Gastroesophageal sphincter (tissue), 4 donors: ENCODE results near the gene VGF. TPM values are rescaled to one million over a fixed set of nuclear protein-coding genes. Genes with fewer than 3 reads are reported as not detected.
A peak's percentile ranks its signal among the peaks of the same experiment; 100 is the strongest.
"Not testable (repeated sequence)": the region's sequence is repeated elsewhere in the genome, so short reads cannot be mapped to it uniquely, and the experiment has no call there.

Experiments used
- ATAC-seq: fragments of 150-250 bp; one replicate; pipeline ENCODE4 v1.9.1; 2016; ENCODE audit warnings: mild to moderate bottlenecking, moderate library complexity
- H3K27ac ChIP-seq, 4 donors: fragments of 200-600 bp; sonication (generic) in 3 of 4; 1 replicate in 3 of 4; 2 replicates in 1 of 4; pipeline ENCODE4 v1.5.1; 2016 to 2019
- H3K27me3 ChIP-seq: fragments of 200-600 bp; sonication (generic); one replicate; pipeline ENCODE4 v1.5.1; 2019
- H3K36me3 ChIP-seq, 2 donors: fragments of 200-600 bp; sonication (generic); one replicate each; pipeline ENCODE4 v1.5.1; 2019; ENCODE audit warnings: control low read depth in 1 of 2
- H3K4me1 ChIP-seq, 3 donors: fragments of 200-600 bp; sonication (generic); 1 replicate in 2 of 3; 2 replicates in 1 of 3; pipeline ENCODE4 v1.5.1; 2016 to 2019; ENCODE audit warnings: control low read depth in 2 of 3
- H3K4me3 ChIP-seq, 2 donors: fragments of 200-600 bp; sonication (generic); one replicate each; pipeline ENCODE4 v1.5.1; 2019; ENCODE audit warnings: mild to moderate bottlenecking in 1 of 2, moderate library complexity in 1 of 2
- H3K9me3 ChIP-seq, 3 donors: fragments of 200-600 bp; sonication (generic); one replicate each; pipeline ENCODE4 v1.5.1; 2017 to 2019; ENCODE audit warnings: control low read depth in 2 of 3
- EP300 ChIP-seq: sonication (generic); formaldehyde crosslinking; IDR thresholded peaks from one replicate; pipeline ENCODE4 v1.6.1; 2017; ENCODE audit warnings: antibody characterized with exemption, mild to moderate bottlenecking
- POLR2A ChIP-seq, 2 donors: fragments of 450-650 bp; IDR thresholded peaks; one replicate each; pipeline ENCODE4 v1.6.1; 2017; ENCODE audit warnings: antibody characterized with exemption in 2 of 2, mild to moderate bottlenecking in 2 of 2, moderate library complexity in 1 of 2
- POLR2AphosphoS5 ChIP-seq: sonication (generic); formaldehyde crosslinking; IDR thresholded peaks from one replicate; pipeline ENCODE4 v1.6.1; 2017; ENCODE audit warnings: antibody characterized with exemption
- WGBS, 2 donors: methylation state at CpG; one replicate each; pipeline ENCODE4 v1.1.5; 2018; ENCODE audit warnings: low coverage in 1 of 2; 5-methylcytosine and 5-hydroxymethylcytosine counted together
- small RNA-seq, 4 donors: library from RNA; depleted of rRNA; stranded (forward); fragments of <200 nt; gene quantifications; one replicate each; pipeline ENCODE3, GENCODE V24; 2016
- total RNA-seq, 4 donors: library from RNA; depleted of rRNA; stranded (reverse); fragments of >200 nt; gene quantifications; one replicate each; pipeline ENCODE4 v1.1.0, GENCODE V29; 2016
- TF ChIP-seq, protein P1 (sequence below), 4 experiments: fragments of 200-600 bp in 2 of 4; fragments of 450-650 bp in 2 of 4; sonication (generic) in 1 of 4; IDR thresholded peaks; one replicate each; pipeline ENCODE4 v1.5.1; 2017 to 2019; ENCODE audit warnings: antibody characterized with exemption in 4 of 4, mild to moderate bottlenecking in 2 of 4, moderate library complexity in 2 of 4

The VGF gene
- total RNA-seq, 4 donors from 2014 or later, result 0.25 to 0.27 TPM; not detected in 2

- TF ChIP-seq POLR2A (IDR thresholded peaks at IDR 0.05) (no peak), EP300 (no peak), POLR2AphosphoS5 (no peak)
- TF ChIP-seq, protein P1, sequence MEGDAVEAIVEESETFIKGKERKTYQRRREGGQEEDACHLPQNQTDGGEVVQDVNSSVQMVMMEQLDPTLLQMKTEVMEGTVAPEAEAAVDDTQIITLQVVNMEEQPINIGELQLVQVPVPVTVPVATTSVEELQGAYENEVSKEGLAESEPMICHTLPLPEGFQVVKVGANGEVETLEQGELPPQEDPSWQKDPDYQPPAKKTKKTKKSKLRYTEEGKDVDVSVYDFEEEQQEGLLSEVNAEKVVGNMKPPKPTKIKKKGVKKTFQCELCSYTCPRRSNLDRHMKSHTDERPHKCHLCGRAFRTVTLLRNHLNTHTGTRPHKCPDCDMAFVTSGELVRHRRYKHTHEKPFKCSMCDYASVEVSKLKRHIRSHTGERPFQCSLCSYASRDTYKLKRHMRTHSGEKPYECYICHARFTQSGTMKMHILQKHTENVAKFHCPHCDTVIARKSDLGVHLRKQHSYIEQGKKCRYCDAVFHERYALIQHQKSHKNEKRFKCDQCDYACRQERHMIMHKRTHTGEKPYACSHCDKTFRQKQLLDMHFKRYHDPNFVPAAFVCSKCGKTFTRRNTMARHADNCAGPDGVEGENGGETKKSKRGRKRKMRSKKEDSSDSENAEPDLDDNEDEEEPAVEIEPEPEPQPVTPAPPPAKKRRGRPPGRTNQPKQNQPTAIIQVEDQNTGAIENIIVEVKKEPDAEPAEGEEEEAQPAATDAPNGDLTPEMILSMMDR (IDR thresholded peaks at IDR 0.05), result no peak
- no peak overlapping the region for H3K4me3 ChIP-seq
- no peak overlapping the region for H3K27ac ChIP-seq
- no peaks in the 10 kb centered on the region for H3K27me3 ChIP-seq
- ATAC-seq, result no peak
- peaks cover 0 to 12% (median 0%) of the 10 kb centered on the region in 3 donors for H3K4me1 ChIP-seq
- no peaks in the 10 kb centered on the region for H3K36me3 ChIP-seq
- H3K9me3 ChIP-seq, result no peaks in the 10 kb centered on the region
- WGBS, 2 donors, result 86% methylated on average over 11 of the region's 11 CpGs; no CpG with 5 or more reads in 1 of the 2 donors
Observed at GRCh38 chr7:101113836-101114235, 51.5 kb downstream of the VGF start.

GRCh38 chr7:101113140-101113539, 52.2 kb downstream of the VGF start:
- ATAC-seq, H3K4me3 ChIP-seq, H3K36me3 ChIP-seq, H3K9me3 ChIP-seq, H3K27me3 ChIP-seq: not testable (repeated sequence)
- peaks cover 0 to 19% (median 0%) of the 10 kb centered on the region in 3 donors for H3K4me1 ChIP-seq
- 97% methylated on average over 7 of the region's 7 CpGs; no CpG with 5 or more reads in 1 of the 2 donors for WGBS, 2 donors
- peak overlapping the region in 2 of 4 donors; percentile 63 to 66 for H3K27ac ChIP-seq

Small RNA genes lying within 50 kb of the gene (small RNA-seq; reads per million reads assigned to genes)
- 0 reads per million in 4 donors for gene MIR4653

Other genes starting within 250 kb of the VGF start
- gene MUC3A, start 216.0 kb downstream of the VGF start, total RNA-seq, result under 1 TPM in 1 of 4 donors, not detected in 3; 0.31 TPM
- gene MUC12, start 196.0 kb downstream of the VGF start, total RNA-seq, result 10 to 100 TPM in 1 of 4 donors, under 1 TPM in 1, not detected in 2; 0.54 to 15.1 TPM
- under 1 TPM in 1 of 4 donors, not detected in 3; 0.08 TPM for gene MUC17, start 145.5 kb downstream of the VGF start, total RNA-seq
- 10 to 100 TPM; 15.0 to 26.4 (median 23.0) TPM for gene TRIM56, start 80.1 kb downstream of the VGF start, total RNA-seq
- gene SERPINE1, start 38.5 kb downstream of the VGF start, total RNA-seq, result 10 to 100 TPM in 3 of 4 donors, 1 to 10 TPM in 1; 5.4 to 75.3 (median 19.6) TPM
- 10 to 100 TPM; 21.9 to 69.5 (median 34.3) TPM for gene AP1S1, start 11.1 kb downstream of the VGF start, total RNA-seq
- not detected for gene NAT16, start 14.7 kb upstream of the VGF start, total RNA-seq
- gene MOGAT3, start 35.5 kb upstream of the VGF start, total RNA-seq, result not detected
- gene PLOD3, start 52.0 kb upstream of the VGF start, total RNA-seq, result 10 to 100 TPM; 35.0 to 51.3 (median 43.6) TPM
- 10 to 100 TPM; 76.2 to 97.8 (median 88.6) TPM for gene ZNHIT1, start 52.6 kb upstream of the VGF start, total RNA-seq
- gene CLDN15, start 72.2 kb upstream of the VGF start, total RNA-seq, result 1 to 10 TPM; 4.4 to 6.8 (median 5.0) TPM
- gene FIS1, start 79.5 kb upstream of the VGF start, total RNA-seq, result 100 to 1,000 TPM; 227 to 315 (median 248) TPM
- 10 to 100 TPM; 23.5 to 40.8 (median 28.1) TPM for gene IFT22, start 156.2 kb upstream of the VGF start, total RNA-seq
- gene COL26A1, start 197.3 kb upstream of the VGF start, total RNA-seq, result not detected